Astrocyte of the hippocampus (primary cell): ENCODE data around the gene C5orf58.

Source experiments
- DNase-seq: peaks from one replicate; pipeline ENCODE4 v3.0.0; 2011; ENCODE audit warnings: low read depth, low spot score

Gene C5orf58

GRCh38 chr5:170256571-170256970 is 23.8 kb downstream of the C5orf58 start:
- DNase-seq, result no peak

GRCh38 chr5:170257370-170257769 is 24.6 kb downstream of the C5orf58 start:
- no peak for DNase-seq

- DNase-seq, result no peak
Observed at GRCh38 chr5:170261528-170262043, 28.8 kb downstream of the C5orf58 start.

GRCh38 chr5:170262061-170263045 is 29.6 kb downstream of the C5orf58 start:
- no peak for DNase-seq

GRCh38 chr5:170263906-170264305 is 31.1 kb downstream of the C5orf58 start:
- DNase-seq, result no peak

- peak; percentile 63 for DNase-seq
Observed at GRCh38 chr5:170265522-170265921, 32.7 kb downstream of the C5orf58 start.

GRCh38 chr5:170266570-170267381 is 34.0 kb downstream of the C5orf58 start:
- no peak for DNase-seq

GRCh38 chr5:170267431-170268152 is 34.8 kb downstream of the C5orf58 start:
- DNase-seq, result peak; percentile 81

GRCh38 chr5:170268153-170268689 is 35.4 kb downstream of the C5orf58 start:
- DNase-seq, result no peak

GRCh38 chr5:170268884-170269283 is 36.1 kb downstream of the C5orf58 start:
- DNase-seq, result no peak

- peak; percentile 37 for DNase-seq
Observed at GRCh38 chr5:170269579-170269978, 36.8 kb downstream of the C5orf58 start.

- DNase-seq, result no peak
Observed at GRCh38 chr5:170270293-170271069, 37.7 kb downstream of the C5orf58 start.

- DNase-seq, result peak; percentile 29
Observed at GRCh38 chr5:170273968-170274710, 41.4 kb downstream of the C5orf58 start.

GRCh38 chr5:170275376-170275994 is 42.7 kb downstream of the C5orf58 start:
- no peak for DNase-seq

- DNase-seq, result no peak
Observed at GRCh38 chr5:170276140-170276539, 43.4 kb downstream of the C5orf58 start.

- no peak for DNase-seq
Observed at GRCh38 chr5:170277867-170278281, 45.1 kb downstream of the C5orf58 start.

- no peak for DNase-seq
Observed at GRCh38 chr5:170278611-170279458, 46.0 kb downstream of the C5orf58 start.

GRCh38 chr5:170279459-170279817 is 46.7 kb downstream of the C5orf58 start:
- no peak for DNase-seq
